Erythroblast (primary cell): Measurements from ENCODE around the gene YPEL3.

Experiments used
- GATA1 ChIP-seq: IDR thresholded peaks from 2 replicates; pipeline ENCODE4 v1.6.1; 2011; ENCODE audit warnings: low read depth, mild to moderate bottlenecking, control low read depth, low read length, moderate library complexity
- POLR2A ChIP-seq: IDR thresholded peaks from 2 replicates; pipeline ENCODE4 v1.6.1; 2011; ENCODE audit warnings: mild to moderate bottlenecking, low read length

DNA sequence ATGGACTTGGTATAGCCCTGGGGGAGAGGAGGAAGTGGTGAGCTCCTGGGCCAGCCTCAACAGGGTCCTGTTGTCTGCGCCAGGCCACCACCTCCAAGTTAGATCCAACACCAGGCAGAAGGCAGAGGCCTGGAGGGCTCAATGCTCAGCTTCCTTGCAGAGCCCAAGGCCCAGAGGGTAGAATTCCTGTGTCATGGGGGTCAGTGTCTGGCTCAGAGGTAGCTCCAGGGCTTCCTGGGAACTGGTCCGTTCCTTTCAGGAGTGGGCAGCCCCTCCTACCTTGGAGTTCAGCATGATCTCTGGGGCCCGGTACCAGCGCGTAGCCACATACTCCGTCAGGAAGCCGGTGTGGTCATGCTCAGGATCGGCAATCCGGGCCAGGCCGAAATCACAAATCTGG is 21.8 kb upstream of the YPEL3 start:
- TF ChIP-seq POLR2A (no peak), GATA1 (no peak)
